Trophoblast cell (in vitro differentiated cells and primary cell): Measurements from ENCODE around the gene SMOC2.
A peak's percentile ranks its signal among the peaks of the same experiment; 100 is the strongest.

Experiments used
- DNase-seq, 2 donors: peaks; one replicate each; pipeline ENCODE4 v3.0.0-alpha.2; 2016
- H2AFZ ChIP-seq: 2 replicates; pipeline ENCODE4 v1.6.1; 2013; ENCODE audit warnings: low read length, moderate library complexity, mild to moderate bottlenecking; ENCODE audit not compliant: insufficient read depth, poor library complexity
- H2AK5ac ChIP-seq: 2 replicates; pipeline ENCODE4 v1.6.1; 2013; ENCODE audit warnings: mild to moderate bottlenecking, low read length
- H2BK120ac ChIP-seq: 2 replicates; pipeline ENCODE4 v1.6.1; 2013; ENCODE audit warnings: low read length, mild to moderate bottlenecking, moderate library complexity; ENCODE audit not compliant: insufficient read depth, poor library complexity
- H2BK12ac ChIP-seq: 2 replicates; pipeline ENCODE4 v1.6.1; 2013; ENCODE audit warnings: mild to moderate bottlenecking, low read length, moderate library complexity
- H2BK5ac ChIP-seq: 2 replicates; pipeline ENCODE4 v1.6.1; 2013; ENCODE audit warnings: low read length, low read depth, moderate library complexity, mild to moderate bottlenecking; ENCODE audit not compliant: poor library complexity
- H3K14ac ChIP-seq: 2 replicates; pipeline ENCODE4 v1.6.1; 2013; ENCODE audit warnings: mild to moderate bottlenecking, low read length
- H3K18ac ChIP-seq: 2 replicates; pipeline ENCODE4 v1.6.1; 2013; ENCODE audit warnings: mild to moderate bottlenecking, low read length
- H3K23ac ChIP-seq: 2 replicates; pipeline ENCODE4 v1.6.1; 2013; ENCODE audit warnings: low read length
- H3K27ac ChIP-seq: 2 replicates; pipeline ENCODE4 v1.5.1; 2013; ENCODE audit warnings: low read depth, mild to moderate bottlenecking, inconsistent platforms, low read length, moderate library complexity
- H3K27me3 ChIP-seq: 2 replicates; pipeline ENCODE4 v1.6.1; 2013; ENCODE audit warnings: inconsistent platforms, mild to moderate bottlenecking, low read length, moderate library complexity; ENCODE audit not compliant: insufficient read depth
- H3K36me3 ChIP-seq, 2 experiments: 1 replicate in 1 of 2; 2 replicates in 1 of 2; pipeline ENCODE4 v1.6.1; 2013; ENCODE audit warnings: low read length in 2 of 2, mild to moderate bottlenecking in 2 of 2, moderate library complexity in 1 of 2; ENCODE audit not compliant: insufficient read depth in 2 of 2, control insufficient read depth in 1 of 2
- H3K4ac ChIP-seq: 2 replicates; pipeline ENCODE4 v1.6.1; 2013; ENCODE audit warnings: low read depth, mild to moderate bottlenecking, low read length, moderate library complexity
- H3K4me1 ChIP-seq, 2 experiments: 1 replicate in 1 of 2; 2 replicates in 1 of 2; pipeline ENCODE4 v1.6.1; 2013; ENCODE audit warnings: low read length in 2 of 2, mild to moderate bottlenecking in 2 of 2, moderate library complexity in 1 of 2; ENCODE audit not compliant: insufficient read depth in 2 of 2, control insufficient read depth in 1 of 2
- H3K4me2 ChIP-seq: 2 replicates; pipeline ENCODE4 v1.6.1; 2013; ENCODE audit warnings: inconsistent platforms, mild to moderate bottlenecking, low read length, moderate library complexity
- H3K4me3 ChIP-seq: 2 replicates; pipeline ENCODE4 v1.5.1; 2013; ENCODE audit warnings: mild to moderate bottlenecking, low read depth, low read length, inconsistent platforms
- H3K79me1 ChIP-seq: one replicate; pipeline ENCODE4 v1.6.1; 2013; ENCODE audit warnings: low read length
- H3K79me2 ChIP-seq: 2 replicates; pipeline ENCODE4 v1.6.1; 2013; ENCODE audit warnings: low read length, mild to moderate bottlenecking; ENCODE audit not compliant: control insufficient read depth, insufficient read depth, poor library complexity
- H3K9ac ChIP-seq: 2 replicates; pipeline ENCODE4 v1.6.1; 2013; ENCODE audit warnings: mild to moderate bottlenecking, low read length
- H3K9me3 ChIP-seq: 2 replicates; pipeline ENCODE4 v1.6.1; 2013; ENCODE audit warnings: low read depth, mild to moderate bottlenecking, control low read depth, inconsistent platforms, low read length; ENCODE audit not compliant: insufficient read depth
- H4K12ac ChIP-seq: 2 replicates; pipeline ENCODE4 v1.6.1; 2013; ENCODE audit warnings: low read depth, mild to moderate bottlenecking, low read length, moderate library complexity
- H4K8ac ChIP-seq: 2 replicates; pipeline ENCODE4 v1.6.1; 2013; ENCODE audit warnings: low read depth, mild to moderate bottlenecking, low read length, moderate library complexity
- H4K91ac ChIP-seq: one replicate; pipeline ENCODE4 v1.6.1; 2013; ENCODE audit warnings: low read depth, mild to moderate bottlenecking, low read length, moderate library complexity
- WGBS: extraction: QIAGEN DNeasy Blood & Tissue Kit; methylation state at CpG from one replicate; pipeline ENCODE4 v1.1.7; 2013; ENCODE audit warnings: missing lambda C conversion rate; ENCODE audit not compliant: insufficient read length, insufficient coverage; ENCODE audit errors: extremely low coverage; 5-methylcytosine and 5-hydroxymethylcytosine counted together

SMOC2 gene

DNA sequence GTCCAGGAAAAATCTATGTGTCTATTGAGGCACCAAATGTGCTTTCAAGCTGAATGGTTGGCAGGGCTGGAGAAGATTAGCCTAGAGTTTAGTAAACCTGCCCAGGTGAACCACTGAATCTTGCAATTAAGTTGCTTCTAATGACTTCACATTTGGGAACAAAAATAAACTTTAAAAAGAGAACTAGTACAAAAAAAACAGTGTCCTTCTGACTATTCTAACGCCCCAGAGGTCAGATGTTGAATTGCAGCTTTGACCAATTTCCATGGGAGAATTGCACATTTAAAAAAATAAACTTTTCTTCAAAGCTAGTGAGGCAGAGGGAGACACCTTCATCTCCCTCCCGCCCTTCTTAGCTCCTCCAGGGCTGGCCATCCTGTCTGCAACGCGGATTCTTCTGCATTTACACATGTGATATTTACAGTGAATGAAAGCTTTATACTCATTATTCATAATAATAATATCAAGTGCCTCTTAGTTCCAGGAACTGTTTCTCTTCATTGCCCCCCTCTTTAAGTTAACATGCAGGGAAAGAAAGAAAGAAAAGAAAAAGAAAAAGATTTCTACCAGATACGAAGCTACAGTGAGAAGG lies 270.2 kb downstream of the SMOC2 start:
- H2BK120ac ChIP-seq: no peak overlapping the region
- H4K8ac ChIP-seq: no peak overlapping the region
- no peak overlapping the region for H3K14ac ChIP-seq
- H2AFZ ChIP-seq: no peak overlapping the region
- H4K91ac ChIP-seq: no peak overlapping the region
- no CpG with 5 or more reads among the region's 5 CpGs for WGBS
- H3K4me2 ChIP-seq: no peak overlapping the region
- H3K18ac ChIP-seq: no peak overlapping the region
- no peak overlapping the region for H4K12ac ChIP-seq
- H3K27me3 ChIP-seq: no peaks in the 10 kb centered on the region
- H2BK5ac ChIP-seq: no peak overlapping the region
- H3K4ac ChIP-seq: no peak overlapping the region
- no peaks in the 10 kb centered on the region for H3K79me1 ChIP-seq
- H3K9ac ChIP-seq: no peak overlapping the region
- H3K27ac ChIP-seq: no peak overlapping the region
- H3K4me3 ChIP-seq: no peak overlapping the region
- no peaks in the 10 kb centered on the region for H3K4me1 ChIP-seq
- H3K79me2 ChIP-seq: no peaks in the 10 kb centered on the region
- peak in 1 of 2 donors; percentile 63 for DNase-seq
- no peak overlapping the region for H3K23ac ChIP-seq
- no peak overlapping the region for H2AK5ac ChIP-seq
- no peaks in the 10 kb centered on the region for H3K36me3 ChIP-seq
- H3K9me3 ChIP-seq: no peaks in the 10 kb centered on the region
- no peak overlapping the region for H2BK12ac ChIP-seq

DNA sequence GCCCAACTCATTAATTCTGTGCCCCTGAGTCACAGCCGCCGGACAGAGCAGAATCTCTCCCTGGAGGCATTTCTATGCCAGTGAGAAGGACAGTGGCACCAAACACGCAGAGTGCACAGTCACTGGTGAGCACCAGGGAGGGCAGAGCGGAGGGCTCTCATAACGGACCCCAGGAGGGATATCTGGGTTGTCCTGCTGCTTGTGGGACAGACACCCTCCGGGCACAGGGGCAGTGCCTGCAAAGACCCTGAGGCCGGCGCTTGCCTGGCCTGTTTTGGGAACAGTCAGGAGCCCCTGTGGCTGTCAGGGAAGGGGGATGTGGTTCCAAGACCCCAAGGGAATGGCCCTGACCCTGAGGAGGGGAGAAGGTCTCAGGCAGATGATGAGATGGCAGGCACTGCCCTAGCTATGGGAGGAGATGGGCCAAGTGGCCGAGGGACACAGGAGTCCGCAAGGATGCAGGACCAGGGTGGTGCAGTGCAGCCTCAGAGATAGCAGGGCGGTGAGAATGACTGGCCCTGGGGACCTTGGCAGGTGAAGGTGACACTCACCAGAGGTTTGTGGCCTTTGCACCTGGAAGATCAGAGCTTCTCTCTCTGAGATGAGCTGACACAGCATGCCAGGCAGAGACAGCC lies 270.8 kb downstream of the SMOC2 start:
- no peaks in the 10 kb centered on the region for H3K79me2 ChIP-seq
- DNase-seq: peak in 1 of 2 donors; percentile 33
- H3K18ac ChIP-seq: no peak overlapping the region
- H2BK12ac ChIP-seq: no peak overlapping the region
- H3K23ac ChIP-seq: no peak overlapping the region
- H4K91ac ChIP-seq: no peak overlapping the region
- no peaks in the 10 kb centered on the region for H3K9me3 ChIP-seq
- no peak overlapping the region for H4K12ac ChIP-seq
- H3K4me1 ChIP-seq: no peaks in the 10 kb centered on the region
- no CpG with 5 or more reads among the region's 11 CpGs for WGBS
- H3K4me3 ChIP-seq: no peak overlapping the region
- no peak overlapping the region for H3K27ac ChIP-seq
- H2AK5ac ChIP-seq: no peak overlapping the region
- H3K36me3 ChIP-seq: no peaks in the 10 kb centered on the region
- no peak overlapping the region for H2BK5ac ChIP-seq
- no peaks in the 10 kb centered on the region for H3K27me3 ChIP-seq
- no peaks in the 10 kb centered on the region for H3K79me1 ChIP-seq
- no peak overlapping the region for H3K4ac ChIP-seq
- H2AFZ ChIP-seq: no peak overlapping the region
- H3K9ac ChIP-seq: no peak overlapping the region
- no peak overlapping the region for H3K4me2 ChIP-seq
- no peak overlapping the region for H2BK120ac ChIP-seq
- H3K14ac ChIP-seq: no peak overlapping the region
- no peak overlapping the region for H4K8ac ChIP-seq

DNA sequence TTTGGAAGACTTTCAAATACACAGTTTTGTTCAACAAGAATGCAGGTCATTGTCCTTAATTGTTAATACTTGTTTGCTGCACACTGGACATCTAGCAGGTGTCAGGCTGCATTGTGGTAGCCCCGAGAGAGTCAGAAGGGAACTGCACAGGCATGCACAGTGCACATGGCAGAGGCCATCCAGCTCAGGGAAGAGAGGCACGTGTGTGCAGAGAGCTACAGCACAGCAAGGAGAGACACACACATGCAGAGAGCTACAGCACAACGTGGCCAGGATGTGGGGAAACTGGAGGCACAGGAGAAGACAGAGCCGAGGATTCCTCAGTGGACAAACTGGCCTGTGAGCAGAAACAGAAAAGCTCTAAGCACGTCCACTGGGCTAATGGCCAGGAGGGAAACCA lies 272.0 kb downstream of the SMOC2 start:
- Histone ChIP-seq H3K23ac (no peak overlapping the region), H3K9ac (no peak overlapping the region), H4K91ac (no peak overlapping the region), H3K18ac (no peak overlapping the region), H3K27ac (no peak overlapping the region), H4K8ac (no peak overlapping the region), H3K36me3 (no peaks in the 10 kb centered on the region), H2AK5ac (no peak overlapping the region), H3K4ac (no peak overlapping the region), H3K4me2 (no peak overlapping the region), H3K4me1 (no peaks in the 10 kb centered on the region), H3K79me1 (no peaks in the 10 kb centered on the region), H2BK12ac (no peak overlapping the region), H2BK5ac (no peak overlapping the region), H3K9me3 (no peaks in the 10 kb centered on the region), H3K27me3 (no peaks in the 10 kb centered on the region), H3K4me3 (no peak overlapping the region), H3K79me2 (no peaks in the 10 kb centered on the region), H3K14ac (no peak overlapping the region), H4K12ac (no peak overlapping the region), H2BK120ac (no peak overlapping the region), H2AFZ (no peak overlapping the region)
- WGBS: no CpG with 5 or more reads among the region's 5 CpGs
- no peak for DNase-seq

DNA sequence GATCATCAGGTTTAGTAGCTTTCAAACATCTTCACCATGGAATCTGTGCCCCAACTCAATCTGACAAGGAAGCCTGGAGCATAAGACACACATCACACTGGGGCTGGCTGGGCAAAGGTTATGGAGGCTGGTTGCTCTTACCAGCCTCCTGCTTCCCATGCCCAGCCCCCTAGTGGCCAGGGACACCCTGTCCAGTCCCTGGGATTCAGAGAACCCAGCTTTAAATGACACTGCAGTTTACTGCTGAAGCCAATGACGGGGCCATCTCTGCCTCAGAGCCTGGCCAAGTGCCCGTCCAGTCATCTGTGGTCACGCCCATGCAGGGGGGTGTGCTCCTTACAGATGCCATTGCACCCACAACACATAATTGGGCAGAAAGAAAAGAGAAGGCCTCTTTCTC lies 272.9 kb downstream of the SMOC2 start:
- H2BK120ac ChIP-seq: no peak overlapping the region
- no peaks in the 10 kb centered on the region for H3K27me3 ChIP-seq
- no peaks in the 10 kb centered on the region for H3K4me1 ChIP-seq
- H3K9me3 ChIP-seq: no peaks in the 10 kb centered on the region
- H4K8ac ChIP-seq: no peak overlapping the region
- H3K27ac ChIP-seq: no peak overlapping the region
- no peak overlapping the region for H3K23ac ChIP-seq
- H4K12ac ChIP-seq: no peak overlapping the region
- no CpG with 5 or more reads among the region's 3 CpGs for WGBS
- H2BK5ac ChIP-seq: no peak overlapping the region
- no peaks in the 10 kb centered on the region for H3K36me3 ChIP-seq
- no peak overlapping the region for H3K9ac ChIP-seq
- H4K91ac ChIP-seq: no peak overlapping the region
- H3K4ac ChIP-seq: no peak overlapping the region
- H3K79me2 ChIP-seq: no peaks in the 10 kb centered on the region
- H3K18ac ChIP-seq: no peak overlapping the region
- H3K14ac ChIP-seq: no peak overlapping the region
- H3K4me3 ChIP-seq: no peak overlapping the region
- H2AFZ ChIP-seq: no peak overlapping the region
- no peaks in the 10 kb centered on the region for H3K79me1 ChIP-seq
- H2BK12ac ChIP-seq: no peak overlapping the region
- H2AK5ac ChIP-seq: no peak overlapping the region
- peak; percentile 39 to 73 for DNase-seq
- H3K4me2 ChIP-seq: no peak overlapping the region
